WI38 (cell line): ENCODE data around the gene CD99.

Experiments
- H3K4me3 ChIP-seq: 2 replicates; pipeline ENCODE4 v1.5.1; 2011; ENCODE audit warnings: low read depth, mild to moderate bottlenecking, control low read depth, low read length
- TF ChIP-seq, protein P1 (sequence below): IDR thresholded peaks from 2 replicates; pipeline ENCODE4 v1.5.1; 2012; ENCODE audit warnings: low read depth, mild to moderate bottlenecking, control low read depth, low read length

The CD99 gene

DNA sequence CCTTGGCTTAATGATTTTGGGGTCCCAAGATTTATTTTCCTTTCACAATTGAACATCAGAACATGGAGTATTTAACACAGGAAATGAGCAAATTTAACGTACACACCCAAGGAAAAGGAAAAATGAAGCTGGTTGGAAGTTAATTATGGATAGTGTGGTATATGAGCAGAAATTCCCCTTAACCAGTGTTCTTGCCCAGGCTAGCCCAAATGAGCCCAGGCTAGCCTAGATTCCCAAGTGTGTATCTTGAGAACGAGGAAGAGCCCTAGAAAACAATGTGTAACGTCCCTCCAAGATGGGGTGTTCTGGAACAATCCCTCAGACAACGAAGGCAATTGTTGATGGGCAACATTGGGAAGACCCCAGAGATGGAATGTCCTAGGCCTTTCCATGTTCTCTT lies 94.4 kb downstream of the CD99 start:
- TF ChIP-seq, protein P1, sequence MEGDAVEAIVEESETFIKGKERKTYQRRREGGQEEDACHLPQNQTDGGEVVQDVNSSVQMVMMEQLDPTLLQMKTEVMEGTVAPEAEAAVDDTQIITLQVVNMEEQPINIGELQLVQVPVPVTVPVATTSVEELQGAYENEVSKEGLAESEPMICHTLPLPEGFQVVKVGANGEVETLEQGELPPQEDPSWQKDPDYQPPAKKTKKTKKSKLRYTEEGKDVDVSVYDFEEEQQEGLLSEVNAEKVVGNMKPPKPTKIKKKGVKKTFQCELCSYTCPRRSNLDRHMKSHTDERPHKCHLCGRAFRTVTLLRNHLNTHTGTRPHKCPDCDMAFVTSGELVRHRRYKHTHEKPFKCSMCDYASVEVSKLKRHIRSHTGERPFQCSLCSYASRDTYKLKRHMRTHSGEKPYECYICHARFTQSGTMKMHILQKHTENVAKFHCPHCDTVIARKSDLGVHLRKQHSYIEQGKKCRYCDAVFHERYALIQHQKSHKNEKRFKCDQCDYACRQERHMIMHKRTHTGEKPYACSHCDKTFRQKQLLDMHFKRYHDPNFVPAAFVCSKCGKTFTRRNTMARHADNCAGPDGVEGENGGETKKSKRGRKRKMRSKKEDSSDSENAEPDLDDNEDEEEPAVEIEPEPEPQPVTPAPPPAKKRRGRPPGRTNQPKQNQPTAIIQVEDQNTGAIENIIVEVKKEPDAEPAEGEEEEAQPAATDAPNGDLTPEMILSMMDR = no peak

DNA sequence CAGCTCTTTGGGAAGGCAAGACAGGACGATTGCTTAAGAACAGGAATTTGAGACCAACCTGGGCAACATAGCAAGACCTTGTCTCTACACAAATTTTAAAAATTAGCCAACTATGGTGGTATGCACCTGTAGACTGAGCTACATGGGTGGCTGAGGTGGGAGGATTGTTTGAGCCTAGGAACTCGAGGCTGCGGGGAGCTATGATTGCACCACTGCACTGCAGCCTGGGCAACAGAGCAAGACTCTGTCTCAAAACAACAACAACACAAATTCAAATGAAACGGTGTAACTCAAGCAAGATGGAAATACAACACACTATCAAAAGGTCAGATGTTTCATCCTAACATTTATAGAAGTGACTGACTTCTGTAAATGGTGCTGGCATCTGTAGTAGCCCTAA lies 97.9 kb downstream of the CD99 start:
- no peak overlapping the region for H3K4me3 ChIP-seq
- TF ChIP-seq, protein P1 = no peak

More for the DNA sequence above, 94.4 kb downstream of the CD99 start:
- no peak overlapping the region for H3K4me3 ChIP-seq

DNA sequence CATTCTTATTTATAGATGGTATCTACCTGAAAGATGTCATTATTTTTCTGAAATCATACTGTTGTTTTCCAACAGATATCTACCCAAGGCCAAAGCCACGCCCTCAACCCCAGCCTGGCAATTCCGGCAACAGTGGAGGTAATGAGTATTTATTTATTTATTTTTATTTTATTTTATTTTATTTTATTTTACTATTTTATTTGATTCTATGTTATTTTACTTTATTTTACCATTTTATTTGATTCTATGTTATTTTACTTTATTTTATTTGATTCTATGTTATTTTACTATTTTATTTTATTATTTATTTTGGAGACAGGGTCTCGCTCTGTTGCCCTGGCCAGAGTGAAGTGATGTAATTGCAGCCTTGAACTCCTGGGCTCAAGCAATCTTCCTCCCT lies 98.5 kb downstream of the CD99 start:
- TF ChIP-seq, protein P1 = no peak

More for the DNA sequence above, 98.5 kb downstream of the CD99 start:
- no peak overlapping the region for H3K4me3 ChIP-seq
